ENCODE results near the gene CEBPG.

The CEBPG gene

GRCh38 chr19:33387351-33388230, 14.1 kb downstream of the CEBPG start:
- no peak overlapping the region for H3K4me3 ChIP-seq (ENCODE audit: low read depth in 1 of 5, low read length in 5 of 5)
- H3K9ac ChIP-seq (ENCODE audit: low read length in 5 of 5): peak overlapping the region in 1 of 5 donors; percentile 53
- peak overlapping the region; percentile 88 for H3K27ac ChIP-seq (ENCODE audit: low read depth, low read length)
- peaks cover 0 to 39% (median 19%) of the 10 kb centered on the region in 5 donors for H3K36me3 ChIP-seq (ENCODE audit: control insufficient read depth in 5 of 5, insufficient read depth in 5 of 5, low read length in 5 of 5)
- H3K4me1 ChIP-seq (ENCODE audit: control insufficient read depth in 5 of 5, insufficient read depth in 5 of 5, low read length in 5 of 5): peaks cover 18 to 71% (median 65%) of the 10 kb centered on the region in 5 donors
- no peaks in the 10 kb centered on the region for H3K9me3 ChIP-seq (ENCODE audit: control insufficient read depth in 5 of 5, low read length in 5 of 5)
- no peaks in the 10 kb centered on the region for H3K27me3 ChIP-seq (ENCODE audit: control insufficient read depth in 5 of 5, insufficient read depth in 4 of 5, low read length in 5 of 5)

GRCh38 chr19:33388231-33388724, 14.8 kb downstream of the CEBPG start:
- peak overlapping the region; percentile 88 for H3K27ac ChIP-seq (ENCODE audit: low read depth, low read length)

GRCh38 chr19:33388725-33389420, 15.4 kb downstream of the CEBPG start:
- peaks cover 20 to 79% (median 76%) of the 10 kb centered on the region in 5 donors for H3K4me1 ChIP-seq (ENCODE audit: control insufficient read depth in 5 of 5, insufficient read depth in 5 of 5, low read length in 5 of 5)
- H3K27ac ChIP-seq (ENCODE audit: low read depth, low read length): peak overlapping the region; percentile 88
- H3K9ac ChIP-seq (ENCODE audit: low read length in 5 of 5): peak overlapping the region in 4 of 5 donors; percentile 23 to 67 (median 62)
- no peaks in the 10 kb centered on the region for H3K9me3 ChIP-seq (ENCODE audit: control insufficient read depth in 5 of 5, low read length in 5 of 5)
- peaks cover 0 to 34% (median 15%) of the 10 kb centered on the region in 5 donors for H3K36me3 ChIP-seq (ENCODE audit: control insufficient read depth in 5 of 5, insufficient read depth in 5 of 5, low read length in 5 of 5)
- peak overlapping the region in 4 of 5 donors; percentile 50 to 61 (median 54) for H3K4me3 ChIP-seq (ENCODE audit: low read depth in 1 of 5, low read length in 5 of 5)
- H3K27me3 ChIP-seq (ENCODE audit: control insufficient read depth in 5 of 5, insufficient read depth in 4 of 5, low read length in 5 of 5): no peaks in the 10 kb centered on the region

More at GRCh38 chr19:33388231-33388724, 14.8 kb downstream of the CEBPG start:
- H3K27me3 ChIP-seq (ENCODE audit: control insufficient read depth in 5 of 5, insufficient read depth in 4 of 5, low read length in 5 of 5): no peaks in the 10 kb centered on the region
- H3K4me3 ChIP-seq (ENCODE audit: low read depth in 1 of 5, low read length in 5 of 5): peak overlapping the region in 4 of 5 donors; percentile 43 to 55 (median 52)
- peaks cover 18 to 74% (median 70%) of the 10 kb centered on the region in 5 donors for H3K4me1 ChIP-seq (ENCODE audit: control insufficient read depth in 5 of 5, insufficient read depth in 5 of 5, low read length in 5 of 5)
- no peaks in the 10 kb centered on the region for H3K9me3 ChIP-seq (ENCODE audit: control insufficient read depth in 5 of 5, low read length in 5 of 5)
- peaks cover 0 to 39% (median 19%) of the 10 kb centered on the region in 5 donors for H3K36me3 ChIP-seq (ENCODE audit: control insufficient read depth in 5 of 5, insufficient read depth in 5 of 5, low read length in 5 of 5)
- H3K9ac ChIP-seq (ENCODE audit: low read length in 5 of 5): peak overlapping the region in 2 of 5 donors; percentile 53 to 63

GRCh38 chr19:33389421-33390100, 16.1 kb downstream of the CEBPG start:
- Histone ChIP-seq H3K9me3 (ENCODE audit: control insufficient read depth in 5 of 5, low read length in 5 of 5) (no peaks in the 10 kb centered on the region), H3K27ac (ENCODE audit: low read depth, low read length) (peak overlapping the region; percentile 88), H3K4me1 (ENCODE audit: control insufficient read depth in 5 of 5, insufficient read depth in 5 of 5, low read length in 5 of 5) (peaks cover 20 to 83% (median 80%) of the 10 kb centered on the region in 5 donors), H3K27me3 (ENCODE audit: control insufficient read depth in 5 of 5, insufficient read depth in 4 of 5, low read length in 5 of 5) (no peaks in the 10 kb centered on the region), H3K36me3 (ENCODE audit: control insufficient read depth in 5 of 5, insufficient read depth in 5 of 5, low read length in 5 of 5) (peaks cover 0 to 30% (median 14%) of the 10 kb centered on the region in 5 donors), H3K9ac (ENCODE audit: low read length in 5 of 5) (peak overlapping the region in 4 of 5 donors; percentile 23 to 67 (median 62)), H3K4me3 (ENCODE audit: low read depth in 1 of 5, low read length in 5 of 5) (peak overlapping the region; percentile 50 to 62 (median 55))

GRCh38 chr19:33390101-33390907, 16.8 kb downstream of the CEBPG start:
- Histone ChIP-seq H3K27ac (ENCODE audit: low read depth, low read length) (peak overlapping the region; percentile 88), H3K4me1 (ENCODE audit: control insufficient read depth in 5 of 5, insufficient read depth in 5 of 5, low read length in 5 of 5) (peaks cover 24 to 91% (median 84%) of the 10 kb centered on the region in 5 donors), H3K36me3 (ENCODE audit: control insufficient read depth in 5 of 5, insufficient read depth in 5 of 5, low read length in 5 of 5) (peaks cover 0 to 30% (median 14%) of the 10 kb centered on the region in 5 donors), H3K27me3 (ENCODE audit: control insufficient read depth in 5 of 5, insufficient read depth in 4 of 5, low read length in 5 of 5) (no peaks in the 10 kb centered on the region), H3K9me3 (ENCODE audit: control insufficient read depth in 5 of 5, low read length in 5 of 5) (no peaks in the 10 kb centered on the region), H3K4me3 (ENCODE audit: low read depth in 1 of 5, low read length in 5 of 5) (peak overlapping the region; percentile 40 to 61 (median 53)), H3K9ac (ENCODE audit: low read length in 5 of 5) (peak overlapping the region in 1 of 5 donors; percentile 67)

GRCh38 chr19:33390908-33391630, 17.6 kb downstream of the CEBPG start:
- no peaks in the 10 kb centered on the region for H3K27me3 ChIP-seq (ENCODE audit: control insufficient read depth in 5 of 5, insufficient read depth in 4 of 5, low read length in 5 of 5)
- H3K4me1 ChIP-seq (ENCODE audit: control insufficient read depth in 5 of 5, insufficient read depth in 5 of 5, low read length in 5 of 5): peaks cover 30 to 98% (median 91%) of the 10 kb centered on the region in 5 donors
- H3K36me3 ChIP-seq (ENCODE audit: control insufficient read depth in 5 of 5, insufficient read depth in 5 of 5, low read length in 5 of 5): peaks cover 0 to 27% (median 11%) of the 10 kb centered on the region in 5 donors
- H3K9me3 ChIP-seq (ENCODE audit: control insufficient read depth in 5 of 5, low read length in 5 of 5): no peaks in the 10 kb centered on the region
- H3K4me3 ChIP-seq (ENCODE audit: low read depth in 1 of 5, low read length in 5 of 5): peak overlapping the region in 3 of 5 donors; percentile 49 to 55 (median 50)
- peak overlapping the region in 2 of 5 donors; percentile 53 to 67 for H3K9ac ChIP-seq (ENCODE audit: low read length in 5 of 5)
- H3K27ac ChIP-seq (ENCODE audit: low read depth, low read length): peak overlapping the region; percentile 88

GRCh38 chr19:33391631-33392249, 18.2 kb downstream of the CEBPG start:
- no peaks in the 10 kb centered on the region for H3K9me3 ChIP-seq (ENCODE audit: control insufficient read depth in 5 of 5, low read length in 5 of 5)
- peak overlapping the region in 2 of 5 donors; percentile 52 to 53 for H3K9ac ChIP-seq (ENCODE audit: low read length in 5 of 5)
- no peaks in the 10 kb centered on the region for H3K27me3 ChIP-seq (ENCODE audit: control insufficient read depth in 5 of 5, insufficient read depth in 4 of 5, low read length in 5 of 5)
- H3K36me3 ChIP-seq (ENCODE audit: control insufficient read depth in 5 of 5, insufficient read depth in 5 of 5, low read length in 5 of 5): peaks cover 0 to 20% (median 6%) of the 10 kb centered on the region in 5 donors
- H3K27ac ChIP-seq (ENCODE audit: low read depth, low read length): peak overlapping the region; percentile 63
- H3K4me3 ChIP-seq (ENCODE audit: low read depth in 1 of 5, low read length in 5 of 5): peak overlapping the region in 1 of 5 donors; percentile 48
- H3K4me1 ChIP-seq (ENCODE audit: control insufficient read depth in 5 of 5, insufficient read depth in 5 of 5, low read length in 5 of 5): peaks cover 30 to 98% (median 91%) of the 10 kb centered on the region in 5 donors

All from subcutaneous abdominal adipose tissue (tissue), 5 donors.